Measurements from ENCODE around the gene ASXL1.

Gene ASXL1

GRCh38 chr20:32451340-32451681 is 93.2 kb downstream of the ASXL1 start:
- Histone ChIP-seq H3K36me3 (ENCODE audit: insufficient read depth, low read length) (no peaks in the 10 kb centered on the region; the same call in 1 of the 2 replicates), H4K20me1 (ENCODE audit: insufficient read depth, low read length) (no peaks in the 10 kb centered on the region), H3K4me2 (ENCODE audit: low read length) (no peak overlapping the region)

DNA sequence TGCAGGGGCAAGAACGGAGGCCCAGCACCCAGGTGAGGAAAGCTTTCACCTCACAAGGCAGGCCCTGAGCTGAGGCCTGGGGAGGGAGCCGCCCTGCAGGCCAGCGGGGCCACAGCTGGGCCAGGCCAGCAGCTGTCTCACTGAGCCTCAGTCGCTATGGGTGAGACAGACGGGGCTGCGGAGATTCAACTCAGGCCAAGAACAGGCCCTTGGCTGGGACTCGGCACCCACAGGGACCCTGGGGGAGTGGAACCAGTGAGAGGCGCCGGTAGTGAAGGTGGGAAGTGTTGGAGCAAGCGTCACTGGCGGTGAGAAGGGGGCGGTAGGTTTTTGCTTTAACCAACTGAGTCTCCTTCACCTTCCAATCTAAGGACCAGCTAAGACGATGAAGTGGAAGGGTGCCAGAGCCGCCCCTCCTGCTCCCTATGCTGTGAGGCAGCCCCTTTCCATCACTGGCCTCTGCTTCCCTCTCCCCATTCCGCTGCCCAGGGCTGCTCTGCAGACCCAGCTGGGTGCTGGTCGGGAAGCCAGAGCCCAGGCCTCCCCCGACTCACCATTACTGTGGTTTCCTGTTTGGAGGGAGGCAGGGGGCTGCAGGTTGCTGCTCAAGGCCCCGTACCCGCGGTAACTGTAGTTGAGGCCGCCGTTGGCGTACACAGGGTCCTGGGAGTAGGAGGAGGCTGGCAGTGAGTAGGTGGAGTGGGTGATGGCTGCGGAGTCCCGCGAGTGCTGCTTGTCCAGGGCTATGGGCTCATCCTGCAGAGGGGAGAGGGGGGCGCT is 93.7 kb downstream of the ASXL1 start:
- H3F3A ChIP-seq (ENCODE audit: insufficient read depth, low read length): no peaks in the 10 kb centered on the region
- H3K79me2 ChIP-seq (ENCODE audit: insufficient read depth, low read length): no peaks in the 10 kb centered on the region
- H3K36me3 ChIP-seq (ENCODE audit: insufficient read depth, low read length): no peaks in the 10 kb centered on the region; the same call in 1 of the 2 replicates
- no peak overlapping the region for H3K27ac ChIP-seq (ENCODE audit: low read depth, low read length, poor library complexity, severe bottlenecking)
- no peak overlapping the region for H2AFZ ChIP-seq (ENCODE audit: low read length)
- no peaks in the 10 kb centered on the region for H3K9me3 ChIP-seq (ENCODE audit: low read length)
- no peak overlapping the region for H3K4me2 ChIP-seq (ENCODE audit: low read length)
- H3K9me2 ChIP-seq (ENCODE audit: low read depth, low read length): no peaks in the 10 kb centered on the region
- no peaks in the 10 kb centered on the region for H4K20me1 ChIP-seq (ENCODE audit: insufficient read depth, low read length)
- peaks cover 7% of the 10 kb centered on the region for H3K4me1 ChIP-seq (ENCODE audit: insufficient read depth, low read length, severe bottlenecking)
- no peak for TF ChIP-seq EZH2 (IDR thresholded peaks at IDR 0.05; ENCODE audit: borderline replicate concordance, low read length)
- TF ChIP-seq, protein P1, sequence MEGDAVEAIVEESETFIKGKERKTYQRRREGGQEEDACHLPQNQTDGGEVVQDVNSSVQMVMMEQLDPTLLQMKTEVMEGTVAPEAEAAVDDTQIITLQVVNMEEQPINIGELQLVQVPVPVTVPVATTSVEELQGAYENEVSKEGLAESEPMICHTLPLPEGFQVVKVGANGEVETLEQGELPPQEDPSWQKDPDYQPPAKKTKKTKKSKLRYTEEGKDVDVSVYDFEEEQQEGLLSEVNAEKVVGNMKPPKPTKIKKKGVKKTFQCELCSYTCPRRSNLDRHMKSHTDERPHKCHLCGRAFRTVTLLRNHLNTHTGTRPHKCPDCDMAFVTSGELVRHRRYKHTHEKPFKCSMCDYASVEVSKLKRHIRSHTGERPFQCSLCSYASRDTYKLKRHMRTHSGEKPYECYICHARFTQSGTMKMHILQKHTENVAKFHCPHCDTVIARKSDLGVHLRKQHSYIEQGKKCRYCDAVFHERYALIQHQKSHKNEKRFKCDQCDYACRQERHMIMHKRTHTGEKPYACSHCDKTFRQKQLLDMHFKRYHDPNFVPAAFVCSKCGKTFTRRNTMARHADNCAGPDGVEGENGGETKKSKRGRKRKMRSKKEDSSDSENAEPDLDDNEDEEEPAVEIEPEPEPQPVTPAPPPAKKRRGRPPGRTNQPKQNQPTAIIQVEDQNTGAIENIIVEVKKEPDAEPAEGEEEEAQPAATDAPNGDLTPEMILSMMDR (IDR thresholded peaks at IDR 0.05; ENCODE audit: low read length): no peak
- H3K9ac ChIP-seq (ENCODE audit: low read length): no peak overlapping the region
- H3K27me3 ChIP-seq (ENCODE audit: insufficient read depth, low read length): no peaks in the 10 kb centered on the region
- H3K4me3 ChIP-seq (ENCODE audit: low read depth, low read length, poor library complexity, severe bottlenecking): no peak overlapping the region

More at GRCh38 chr20:32451340-32451681, 93.2 kb downstream of the ASXL1 start:
- TF ChIP-seq, protein P1 (IDR thresholded peaks at IDR 0.05; ENCODE audit: low read length): no peak
- no peak for TF ChIP-seq EZH2 (IDR thresholded peaks at IDR 0.05; ENCODE audit: borderline replicate concordance, low read length)
- no peak overlapping the region for H2AFZ ChIP-seq (ENCODE audit: low read length)
- no peak overlapping the region for H3K4me3 ChIP-seq (ENCODE audit: low read depth, low read length, poor library complexity, severe bottlenecking)
- peaks cover 1% of the 10 kb centered on the region for H3K4me1 ChIP-seq (ENCODE audit: insufficient read depth, low read length, severe bottlenecking)
- no peak overlapping the region for H3K9ac ChIP-seq (ENCODE audit: low read length)
- H3F3A ChIP-seq (ENCODE audit: insufficient read depth, low read length): no peaks in the 10 kb centered on the region
- no peaks in the 10 kb centered on the region for H3K9me2 ChIP-seq (ENCODE audit: low read depth, low read length)
- H3K27me3 ChIP-seq (ENCODE audit: insufficient read depth, low read length): no peaks in the 10 kb centered on the region
- H3K9me3 ChIP-seq (ENCODE audit: low read length): no peaks in the 10 kb centered on the region
- no peaks in the 10 kb centered on the region for H3K79me2 ChIP-seq (ENCODE audit: insufficient read depth, low read length)
- H3K27ac ChIP-seq (ENCODE audit: low read depth, low read length, poor library complexity, severe bottlenecking): no peak overlapping the region

- Histone ChIP-seq H2AFZ (ENCODE audit: low read length) (no peak overlapping the region), H3K9ac (ENCODE audit: low read length) (no peak overlapping the region), H4K20me1 (ENCODE audit: insufficient read depth, low read length) (no peaks in the 10 kb centered on the region), H3K4me2 (ENCODE audit: low read length) (no peak overlapping the region), H3K36me3 (ENCODE audit: insufficient read depth, low read length) (no peaks in the 10 kb centered on the region; the same call in 1 of the 2 replicates), H3K4me3 (ENCODE audit: low read depth, low read length, poor library complexity, severe bottlenecking) (no peak overlapping the region), H3K27me3 (ENCODE audit: insufficient read depth, low read length) (no peaks in the 10 kb centered on the region), H3K9me2 (ENCODE audit: low read depth, low read length) (no peaks in the 10 kb centered on the region), H3K27ac (ENCODE audit: low read depth, low read length, poor library complexity, severe bottlenecking) (no peak overlapping the region), H3F3A (ENCODE audit: insufficient read depth, low read length) (no peaks in the 10 kb centered on the region), H3K79me2 (ENCODE audit: insufficient read depth, low read length) (no peaks in the 10 kb centered on the region), H3K9me3 (ENCODE audit: low read length) (no peaks in the 10 kb centered on the region), H3K4me1 (ENCODE audit: insufficient read depth, low read length, severe bottlenecking) (peaks cover 7% of the 10 kb centered on the region)
- TF ChIP-seq EZH2 (IDR thresholded peaks at IDR 0.05; ENCODE audit: borderline replicate concordance, low read length): no peak
- TF ChIP-seq, protein P1 (IDR thresholded peaks at IDR 0.05; ENCODE audit: low read length): no peak
Measured at GRCh38 chr20:32452776-32453466, 94.8 kb downstream of the ASXL1 start.
